Breast epithelium (tissue), 4 donors: Measurements from ENCODE around the gene CENPP. TPM values are rescaled to one million over a fixed set of nuclear protein-coding genes. Genes with fewer than 3 reads are reported as not detected.

Source experiments
- DNase-seq, 2 donors: peaks; one replicate each; pipeline ENCODE4 v3.0.0-alpha.2; 2019; ENCODE audit warnings: low spot score in 2 of 2
- H3K27ac ChIP-seq, 2 donors: fragments of 200-600 bp; sonication (generic) in 1 of 2; one replicate each; pipeline ENCODE4 v1.5.1; 2016 to 2019; ENCODE audit warnings: mild to moderate bottlenecking in 1 of 2
- H3K27me3 ChIP-seq, 2 donors: fragments of 200-600 bp; sonication (generic) in 1 of 2; one replicate each; pipeline versions ENCODE4 v1.5.1 to v1.6.0; 2017 to 2019; ENCODE audit warnings: control low read depth in 1 of 2, mild to moderate bottlenecking in 1 of 2
- H3K36me3 ChIP-seq: fragments of 200-600 bp; one replicate; pipeline ENCODE4 v1.5.1; 2019
- H3K4me1 ChIP-seq, 2 donors: fragments of 200-600 bp; sonication (generic); one replicate each; pipeline ENCODE4 v1.5.1; 2016 to 2019; ENCODE audit warnings: control low read depth in 1 of 2
- H3K4me3 ChIP-seq, 3 donors: fragments of 200-600 bp; sonication (generic); 1 replicate in 2 of 3; 2 replicates in 1 of 3; pipeline ENCODE4 v1.5.1; 2016 to 2019; ENCODE audit warnings: mild to moderate bottlenecking in 3 of 3, moderate library complexity in 2 of 3
- H3K9me3 ChIP-seq, 2 donors: fragments of 200-600 bp; sonication (generic) in 1 of 2; one replicate each; pipeline ENCODE4 v1.5.1; 2016 to 2019; ENCODE audit warnings: control low read depth in 1 of 2
- POLR2A ChIP-seq: fragments of 450-650 bp; IDR thresholded peaks from one replicate; pipeline ENCODE4 v1.6.1; 2016; ENCODE audit warnings: antibody characterized with exemption, mild to moderate bottlenecking, moderate library complexity
- POLR2AphosphoS5 ChIP-seq, 3 donors: sonication (generic); formaldehyde crosslinking; IDR thresholded peaks; one replicate each; pipeline ENCODE4 v1.6.1; 2017; ENCODE audit warnings: antibody characterized with exemption in 3 of 3
- intact Hi-C: fragments of 100-400 bp; cut with DNase I; formaldehyde crosslinking; loops from one replicate; pipeline ENCODE4 v1.15.1; 2023; ENCODE audit warnings: low total_unique reads
- total RNA-seq, 3 donors: library from RNA; depleted of rRNA; stranded (reverse); fragments of >200 nt; gene quantifications; one replicate each; pipeline ENCODE4 v1.1.0, GENCODE V29; 2016
- TF ChIP-seq, protein P1 (sequence below), 3 donors: fragments of 450-650 bp; IDR thresholded peaks; one replicate each; pipeline ENCODE4 v1.5.1; 2016 to 2017; ENCODE audit warnings: antibody characterized with exemption in 3 of 3, mild to moderate bottlenecking in 3 of 3, moderate library complexity in 3 of 3

CENPP gene
- total RNA-seq, 3 donors from 2014 or later = 3.9 to 6.1 (median 4.5) TPM

DNA sequence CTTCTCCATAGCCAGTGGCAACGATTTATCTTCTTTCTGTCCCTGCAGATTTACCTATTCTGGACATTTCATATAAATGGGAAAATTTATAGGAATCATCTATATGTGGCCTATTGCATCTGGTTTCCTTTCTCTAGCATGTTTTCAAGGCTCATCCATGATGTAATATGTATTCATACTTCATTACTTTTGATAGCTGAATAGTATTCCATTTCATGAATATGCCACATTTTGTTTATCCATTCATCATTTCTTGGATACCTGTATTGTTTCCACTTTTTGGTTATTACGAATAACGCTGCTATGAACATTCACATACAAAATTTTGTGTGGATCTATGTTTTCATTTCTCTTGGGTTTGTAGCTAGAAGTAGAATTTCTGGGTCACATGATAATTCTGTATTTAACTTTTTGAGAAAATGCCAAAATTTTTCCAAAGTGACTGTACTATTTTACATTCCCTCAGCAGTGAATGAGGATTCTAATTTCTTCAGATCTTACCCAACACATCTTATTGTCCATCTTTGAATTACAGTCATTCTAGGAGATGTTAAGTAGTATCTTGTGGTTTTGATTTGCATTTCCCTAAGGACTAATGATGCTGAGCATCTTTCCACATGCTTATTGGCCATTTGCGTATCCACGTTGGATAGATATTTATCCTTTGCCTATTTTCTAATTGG, 35.9 kb upstream of the CENPP start:
- Histone ChIP-seq H3K9me3 (no peaks in the 10 kb centered on the region), H3K4me3 (no peak overlapping the region), H3K4me1 (peaks cover 3% of the 10 kb centered on the region in 2 donors), H3K27ac (no peak overlapping the region), H3K36me3 (no peaks in the 10 kb centered on the region), H3K27me3 (no peaks in the 10 kb centered on the region)
- DNase-seq = no peak
- no peak for TF ChIP-seq POLR2AphosphoS5 (IDR thresholded peaks at IDR 0.05)
- TF ChIP-seq POLR2A = no peak
- TF ChIP-seq, protein P1, sequence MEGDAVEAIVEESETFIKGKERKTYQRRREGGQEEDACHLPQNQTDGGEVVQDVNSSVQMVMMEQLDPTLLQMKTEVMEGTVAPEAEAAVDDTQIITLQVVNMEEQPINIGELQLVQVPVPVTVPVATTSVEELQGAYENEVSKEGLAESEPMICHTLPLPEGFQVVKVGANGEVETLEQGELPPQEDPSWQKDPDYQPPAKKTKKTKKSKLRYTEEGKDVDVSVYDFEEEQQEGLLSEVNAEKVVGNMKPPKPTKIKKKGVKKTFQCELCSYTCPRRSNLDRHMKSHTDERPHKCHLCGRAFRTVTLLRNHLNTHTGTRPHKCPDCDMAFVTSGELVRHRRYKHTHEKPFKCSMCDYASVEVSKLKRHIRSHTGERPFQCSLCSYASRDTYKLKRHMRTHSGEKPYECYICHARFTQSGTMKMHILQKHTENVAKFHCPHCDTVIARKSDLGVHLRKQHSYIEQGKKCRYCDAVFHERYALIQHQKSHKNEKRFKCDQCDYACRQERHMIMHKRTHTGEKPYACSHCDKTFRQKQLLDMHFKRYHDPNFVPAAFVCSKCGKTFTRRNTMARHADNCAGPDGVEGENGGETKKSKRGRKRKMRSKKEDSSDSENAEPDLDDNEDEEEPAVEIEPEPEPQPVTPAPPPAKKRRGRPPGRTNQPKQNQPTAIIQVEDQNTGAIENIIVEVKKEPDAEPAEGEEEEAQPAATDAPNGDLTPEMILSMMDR (IDR thresholded peaks at IDR 0.05) = no peak
- intact Hi-C loops = no loop called here

DNA sequence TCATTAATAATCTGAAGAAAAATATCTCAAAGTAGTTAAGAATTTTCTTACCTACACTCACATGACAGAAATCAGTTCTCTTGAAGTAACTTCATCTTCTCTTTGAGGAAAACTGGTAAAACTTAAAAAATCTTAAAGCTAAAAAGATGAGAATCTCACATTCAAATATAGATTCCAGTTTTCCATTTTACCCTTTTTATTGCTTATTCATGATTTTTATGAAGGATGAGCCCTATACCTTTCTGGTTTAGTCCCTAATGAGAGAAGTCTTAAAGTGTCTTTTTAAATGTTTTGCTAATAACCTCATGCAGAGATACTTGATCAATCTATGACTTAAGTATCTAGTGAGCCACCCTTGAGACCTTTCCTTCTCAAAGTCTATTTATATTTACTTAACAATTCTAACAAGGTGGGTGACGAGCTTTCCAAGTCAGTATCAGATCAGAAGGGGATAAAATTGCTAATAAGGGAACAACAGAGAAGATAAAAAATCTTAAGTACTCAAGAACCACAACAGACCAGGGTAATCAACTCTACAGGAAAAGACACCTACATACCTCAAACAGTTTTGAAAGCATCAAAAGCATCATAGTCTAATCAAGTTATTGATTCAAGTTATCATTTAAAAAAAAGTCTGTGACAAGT, 34.8 kb upstream of the CENPP start:
- Histone ChIP-seq H3K27ac (no peak overlapping the region), H3K4me1 (peaks cover 3 to 5% of the 10 kb centered on the region in 2 donors), H3K27me3 (no peaks in the 10 kb centered on the region), H3K9me3 (no peaks in the 10 kb centered on the region), H3K36me3 (no peaks in the 10 kb centered on the region), H3K4me3 (no peak overlapping the region)
- TF ChIP-seq, protein P1 (IDR thresholded peaks at IDR 0.05) = no peak
- no peak for TF ChIP-seq POLR2AphosphoS5 (IDR thresholded peaks at IDR 0.05)
- DNase-seq = no peak
- intact Hi-C loops = no loop called here

- Histone ChIP-seq H3K4me1 (peaks cover 3 to 5% of the 10 kb centered on the region in 2 donors), H3K36me3 (no peaks in the 10 kb centered on the region), H3K4me3 (no peak overlapping the region), H3K27me3 (no peaks in the 10 kb centered on the region), H3K27ac (no peak overlapping the region), H3K9me3 (no peaks in the 10 kb centered on the region)
- TF ChIP-seq POLR2AphosphoS5 (IDR thresholded peaks at IDR 0.05) (no peak), POLR2A (no peak)
- TF ChIP-seq, protein P1 (IDR thresholded peaks at IDR 0.05) = no peak
- no peak for DNase-seq
- intact Hi-C loops = no loop called here
These were observed 34.2 kb upstream of the CENPP start for GRCh38 chr9:92291577-92291976.

DNA sequence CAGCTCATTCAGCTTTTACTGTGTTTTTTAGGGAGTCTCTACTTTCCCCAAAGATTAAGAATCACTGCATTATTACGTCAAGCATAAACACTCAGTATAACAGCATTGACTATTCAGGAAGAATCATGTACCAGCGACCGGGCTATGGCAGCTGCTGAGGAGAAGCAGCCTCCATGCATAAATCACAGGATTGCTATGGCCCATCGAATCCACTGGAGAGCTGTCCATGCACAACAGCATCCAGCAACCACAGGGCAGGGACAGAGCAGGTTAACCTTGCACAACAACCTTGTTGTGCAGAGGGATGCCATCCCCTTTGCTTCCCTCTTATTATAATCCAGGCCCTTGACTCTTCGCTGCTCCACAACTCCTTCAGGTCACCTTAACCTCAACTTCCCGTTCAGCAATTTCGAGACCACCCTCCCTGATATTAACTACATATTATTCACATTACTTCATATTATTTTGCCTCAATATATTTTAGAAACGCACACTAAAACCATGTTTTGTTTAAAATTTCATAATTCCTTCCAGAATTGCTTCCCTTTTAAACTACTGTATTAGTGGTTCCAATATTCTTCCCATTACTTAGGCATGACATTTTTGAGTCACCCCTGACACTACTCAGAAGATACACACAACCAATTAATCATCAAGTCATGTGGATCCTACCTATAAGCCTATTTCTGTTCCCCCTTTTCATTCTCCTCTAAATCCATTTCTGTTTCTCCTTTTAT, 33.2 kb upstream of the CENPP start:
- Histone ChIP-seq H3K4me3 (peak overlapping the region; percentile 59 to 74 (median 64)), H3K27me3 (no peaks in the 10 kb centered on the region), H3K4me1 (peaks cover 3 to 5% of the 10 kb centered on the region in 2 donors), H3K9me3 (no peaks in the 10 kb centered on the region), H3K36me3 (peaks cover 7% of the 10 kb centered on the region), H3K27ac (no peak overlapping the region)
- intact Hi-C loops = no loop called here
- TF ChIP-seq POLR2A (no peak), POLR2AphosphoS5 (IDR thresholded peaks at IDR 0.05) (no peak)
- TF ChIP-seq, protein P1 (IDR thresholded peaks at IDR 0.05) = no peak
- DNase-seq = no peak

DNA sequence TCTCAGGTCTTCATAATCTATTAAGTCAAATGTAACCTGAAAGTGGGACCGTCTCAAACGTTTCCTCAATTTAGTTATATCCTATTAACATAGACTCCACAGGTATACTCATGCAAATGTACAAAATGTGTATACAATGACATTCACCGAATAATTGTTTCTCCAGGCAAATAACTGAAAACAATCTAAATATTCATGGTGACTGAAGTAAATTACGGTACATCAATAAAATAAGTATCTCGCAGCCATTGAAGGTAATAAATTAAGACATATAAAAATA, 32.7 kb upstream of the CENPP start:
- Histone ChIP-seq H3K27ac (peak overlapping the region in 1 of 2 donors; percentile 56), H3K36me3 (peaks cover 12% of the 10 kb centered on the region), H3K27me3 (no peaks in the 10 kb centered on the region), H3K4me1 (peaks cover 3 to 5% of the 10 kb centered on the region in 2 donors), H3K9me3 (no peaks in the 10 kb centered on the region), H3K4me3 (peak overlapping the region; percentile 59 to 74 (median 64))
- TF ChIP-seq, protein P1 (IDR thresholded peaks at IDR 0.05) = no peak
- TF ChIP-seq POLR2A = no peak
- TF ChIP-seq POLR2AphosphoS5 (IDR thresholded peaks at IDR 0.05) = no peak
- intact Hi-C loops = no loop called here
- no peak for DNase-seq
